Measurements from ENCODE around the gene P2RX1. TPM values are rescaled to one million over a fixed set of nuclear protein-coding genes. Genes with fewer than 3 reads are reported as not detected.
A peak's percentile ranks its signal among the peaks of the same experiment; 100 is the strongest.

P2RX1 gene
- total and polyA plus RNA-seq, 9 donors: 2.1 to 8.6 (median 3.0) TPM

GRCh38 chr17:3940965-3941698 is 24.9 kb upstream of the P2RX1 start:
- Histone ChIP-seq H3K27ac (ENCODE audit: low read length) (no peak overlapping the region), H3K9me3 (replicated peaks; ENCODE audit: control insufficient read depth, low read depth, low read length) (no peaks in the 10 kb centered on the region), H3K4me1 (ENCODE audit: control insufficient read depth, insufficient read depth, low read length) (peaks cover 17% of the 10 kb centered on the region), H3K4me3 (ENCODE audit: low read length) (no peak overlapping the region), H3K36me3 (ENCODE audit: control insufficient read depth, insufficient read depth, low read length) (no peaks in the 10 kb centered on the region), H3K27me3 (ENCODE audit: control insufficient read depth, insufficient read depth, low read length) (no peaks in the 10 kb centered on the region)
- 95% methylated on average over 31 of the region's 48 CpGs for WGBS (ENCODE audit: insufficient coverage)
- no peak for DNase-seq

DNA sequence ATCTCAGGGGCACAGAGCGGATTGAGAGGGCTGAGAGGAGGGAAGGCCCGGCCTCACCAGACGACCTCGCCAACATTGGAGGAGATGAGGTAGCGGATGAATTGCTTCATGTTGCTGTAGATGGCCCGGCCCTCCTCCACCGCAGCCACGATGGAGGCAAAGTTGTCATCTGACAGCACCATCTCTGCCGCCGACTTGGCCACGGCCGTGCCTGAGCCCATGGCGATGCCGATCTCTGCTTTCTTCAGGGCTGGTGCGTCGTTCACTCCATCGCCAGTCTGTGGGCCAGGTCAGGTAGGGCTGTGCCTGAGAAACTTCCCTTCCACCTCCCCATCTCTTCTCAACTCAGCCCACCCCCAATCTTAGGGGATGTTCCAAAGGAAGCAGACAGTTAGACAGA is 21.1 kb upstream of the P2RX1 start:
- Histone ChIP-seq H3K4me1 (ENCODE audit: control insufficient read depth, insufficient read depth, low read length) (peaks cover 6% of the 10 kb centered on the region), H3K27me3 (ENCODE audit: control insufficient read depth, insufficient read depth, low read length) (no peaks in the 10 kb centered on the region), H3K36me3 (ENCODE audit: control insufficient read depth, insufficient read depth, low read length) (no peaks in the 10 kb centered on the region), H3K27ac (ENCODE audit: low read length) (no peak overlapping the region), H3K9me3 (replicated peaks; ENCODE audit: control insufficient read depth, low read depth, low read length) (no peaks in the 10 kb centered on the region), H3K4me3 (ENCODE audit: low read length) (no peak overlapping the region)
- WGBS (ENCODE audit: insufficient coverage): 96% methylated on average over 14 of the region's 17 CpGs
- DNase-seq: no peak

DNA sequence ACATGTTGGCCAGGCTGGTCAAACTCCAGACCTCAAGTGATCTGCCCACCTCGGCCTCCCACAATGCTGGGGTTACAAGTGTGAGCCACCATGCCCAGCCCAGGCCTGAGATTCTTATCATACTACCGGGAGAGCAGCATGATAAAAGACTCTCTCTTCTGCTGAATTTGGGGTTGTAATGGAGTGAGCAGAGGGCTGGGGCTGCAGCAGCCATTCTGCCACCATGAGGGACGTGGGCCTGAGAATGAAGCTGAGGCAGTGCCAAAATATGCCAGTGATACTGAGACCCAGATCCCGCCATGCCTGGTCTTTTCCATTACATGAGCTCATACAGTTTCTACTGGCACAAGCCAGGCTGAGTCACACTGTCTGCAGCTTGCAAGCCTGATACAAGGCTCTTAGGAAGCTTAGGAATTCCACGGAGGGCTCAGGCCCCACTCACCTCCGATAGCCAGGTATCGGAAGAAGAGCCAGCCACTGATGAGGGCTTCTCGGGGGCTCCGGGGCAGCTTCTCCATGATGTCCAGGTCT is 19.6 kb upstream of the P2RX1 start:
- DNase-seq: no peak
- H3K4me1 ChIP-seq (ENCODE audit: control insufficient read depth, insufficient read depth, low read length): peaks cover 6% of the 10 kb centered on the region
- H3K9me3 ChIP-seq (replicated peaks; ENCODE audit: control insufficient read depth, low read depth, low read length): no peaks in the 10 kb centered on the region
- no peak overlapping the region for H3K4me3 ChIP-seq (ENCODE audit: low read length)
- H3K27me3 ChIP-seq (ENCODE audit: control insufficient read depth, insufficient read depth, low read length): no peaks in the 10 kb centered on the region
- H3K36me3 ChIP-seq (ENCODE audit: control insufficient read depth, insufficient read depth, low read length): no peaks in the 10 kb centered on the region
- H3K27ac ChIP-seq (ENCODE audit: low read length): no peak overlapping the region
- 91% methylated on average over 7 of the region's 9 CpGs for WGBS (ENCODE audit: insufficient coverage)

GRCh38 chr17:3935140-3935542 is 18.9 kb upstream of the P2RX1 start:
- WGBS (ENCODE audit: insufficient coverage): no CpG with 5 or more reads among the region's 10 CpGs

GRCh38 chr17:3929764-3930163 is 13.5 kb upstream of the P2RX1 start:
- 100% methylated on average over 1 of the region's 1 CpG for WGBS (ENCODE audit: insufficient coverage)
- H3K4me1 ChIP-seq (ENCODE audit: control insufficient read depth, insufficient read depth, low read length): peaks cover 40% of the 10 kb centered on the region
- H3K4me3 ChIP-seq (ENCODE audit: low read length): no peak overlapping the region
- no peak for DNase-seq
- no peaks in the 10 kb centered on the region for H3K27me3 ChIP-seq (ENCODE audit: control insufficient read depth, insufficient read depth, low read length)
- no peaks in the 10 kb centered on the region for H3K9me3 ChIP-seq (replicated peaks; ENCODE audit: control insufficient read depth, low read depth, low read length)
- H3K27ac ChIP-seq (ENCODE audit: low read length): no peak overlapping the region
- no peaks in the 10 kb centered on the region for H3K36me3 ChIP-seq (ENCODE audit: control insufficient read depth, insufficient read depth, low read length)

More at GRCh38 chr17:3935140-3935542, 18.9 kb upstream of the P2RX1 start:
- Histone ChIP-seq H3K36me3 (ENCODE audit: control insufficient read depth, insufficient read depth, low read length) (no peaks in the 10 kb centered on the region), H3K9me3 (replicated peaks; ENCODE audit: control insufficient read depth, low read depth, low read length) (no peaks in the 10 kb centered on the region), H3K4me3 (ENCODE audit: low read length) (no peak overlapping the region), H3K27ac (ENCODE audit: low read length) (no peak overlapping the region), H3K27me3 (ENCODE audit: control insufficient read depth, insufficient read depth, low read length) (no peaks in the 10 kb centered on the region), H3K4me1 (ENCODE audit: control insufficient read depth, insufficient read depth, low read length) (peaks cover 6% of the 10 kb centered on the region)
- peak; percentile 84 for DNase-seq

GRCh38 chr17:3929181-3929580 is 12.9 kb upstream of the P2RX1 start:
- no peaks in the 10 kb centered on the region for H3K36me3 ChIP-seq (ENCODE audit: control insufficient read depth, insufficient read depth, low read length)
- no peak overlapping the region for H3K4me3 ChIP-seq (ENCODE audit: low read length)
- H3K9me3 ChIP-seq (replicated peaks; ENCODE audit: control insufficient read depth, low read depth, low read length): no peaks in the 10 kb centered on the region
- DNase-seq: no peak
- H3K27ac ChIP-seq (ENCODE audit: low read length): no peak overlapping the region
- H3K27me3 ChIP-seq (ENCODE audit: control insufficient read depth, insufficient read depth, low read length): no peaks in the 10 kb centered on the region
- WGBS (ENCODE audit: insufficient coverage): 94% methylated on average over 12 of the region's 12 CpGs
- H3K4me1 ChIP-seq (ENCODE audit: control insufficient read depth, insufficient read depth, low read length): peaks cover 45% of the 10 kb centered on the region

DNA sequence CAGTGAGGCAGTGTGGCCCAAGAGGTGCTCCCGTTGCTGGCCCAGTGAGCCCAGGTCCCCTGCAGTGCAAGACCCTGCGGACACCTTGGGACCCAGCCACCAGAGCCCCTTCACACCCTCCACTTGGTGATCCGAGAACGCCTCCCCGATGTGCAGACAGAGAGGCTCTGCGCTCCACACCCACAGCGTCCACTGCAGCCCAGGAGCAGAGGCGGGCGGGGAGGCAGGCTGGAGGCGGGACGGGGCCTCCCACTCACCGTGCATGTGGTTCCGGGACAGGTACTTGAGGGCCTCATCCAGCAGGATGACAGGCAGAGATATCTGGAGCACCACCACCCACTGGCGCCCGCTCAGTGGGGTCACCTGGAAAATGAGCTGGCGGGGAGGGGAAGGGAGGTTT is 12.1 kb upstream of the P2RX1 start:
- peaks cover 46% of the 10 kb centered on the region for H3K4me1 ChIP-seq (ENCODE audit: control insufficient read depth, insufficient read depth, low read length)
- H3K4me3 ChIP-seq (ENCODE audit: low read length): no peak overlapping the region
- H3K36me3 ChIP-seq (ENCODE audit: control insufficient read depth, insufficient read depth, low read length): no peaks in the 10 kb centered on the region
- no peak for DNase-seq
- H3K9me3 ChIP-seq (replicated peaks; ENCODE audit: control insufficient read depth, low read depth, low read length): no peaks in the 10 kb centered on the region
- no peaks in the 10 kb centered on the region for H3K27me3 ChIP-seq (ENCODE audit: control insufficient read depth, insufficient read depth, low read length)
- H3K27ac ChIP-seq (ENCODE audit: low read length): peak overlapping the region; percentile 67
- WGBS (ENCODE audit: insufficient coverage): 85% methylated on average over 14 of the region's 16 CpGs

DNA sequence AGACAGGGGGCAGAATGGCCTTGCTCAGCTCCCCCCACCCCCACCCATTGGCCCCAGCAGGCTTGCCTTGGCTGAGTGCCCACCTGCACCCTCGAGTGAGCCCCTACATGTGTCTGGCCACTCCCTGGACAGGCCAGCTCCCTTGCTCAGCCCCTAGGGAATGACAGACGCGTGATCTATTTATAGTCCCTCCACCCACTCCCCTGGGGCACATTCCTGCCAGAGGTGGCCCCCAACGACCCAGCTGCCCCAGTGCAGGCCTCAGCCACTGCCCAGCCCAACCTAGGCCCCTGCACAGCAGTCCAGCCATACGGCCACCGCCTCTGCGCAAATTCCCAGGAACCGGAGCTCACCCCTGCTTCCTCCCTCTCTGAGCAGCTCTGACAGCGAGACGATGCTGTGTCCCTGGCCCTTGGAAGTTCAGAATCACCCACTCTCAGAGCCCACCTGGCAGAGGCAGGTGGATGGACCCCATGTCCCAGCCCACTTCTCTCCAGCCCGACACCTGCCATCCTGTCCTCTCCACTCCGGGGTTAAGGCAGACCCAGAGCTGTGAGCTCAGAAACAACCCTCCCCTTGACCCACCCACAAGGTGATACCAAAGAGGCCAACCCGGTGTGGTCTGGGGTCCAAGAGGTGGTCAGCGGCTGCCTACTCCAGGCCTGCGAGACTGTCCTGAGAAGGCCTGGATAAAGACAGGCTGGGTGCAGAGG is 11.5 kb upstream of the P2RX1 start:
- H3K4me3 ChIP-seq (ENCODE audit: low read length): no peak overlapping the region
- peaks cover 46% of the 10 kb centered on the region for H3K4me1 ChIP-seq (ENCODE audit: control insufficient read depth, insufficient read depth, low read length)
- H3K27ac ChIP-seq (ENCODE audit: low read length): peak overlapping the region; percentile 67
- 58% methylated on average over 14 of the region's 15 CpGs for WGBS (ENCODE audit: insufficient coverage)
- no peaks in the 10 kb centered on the region for H3K27me3 ChIP-seq (ENCODE audit: control insufficient read depth, insufficient read depth, low read length)
- H3K36me3 ChIP-seq (ENCODE audit: control insufficient read depth, insufficient read depth, low read length): no peaks in the 10 kb centered on the region
- peak; percentile 62 for DNase-seq
- no peaks in the 10 kb centered on the region for H3K9me3 ChIP-seq (replicated peaks; ENCODE audit: control insufficient read depth, low read depth, low read length)

DNA sequence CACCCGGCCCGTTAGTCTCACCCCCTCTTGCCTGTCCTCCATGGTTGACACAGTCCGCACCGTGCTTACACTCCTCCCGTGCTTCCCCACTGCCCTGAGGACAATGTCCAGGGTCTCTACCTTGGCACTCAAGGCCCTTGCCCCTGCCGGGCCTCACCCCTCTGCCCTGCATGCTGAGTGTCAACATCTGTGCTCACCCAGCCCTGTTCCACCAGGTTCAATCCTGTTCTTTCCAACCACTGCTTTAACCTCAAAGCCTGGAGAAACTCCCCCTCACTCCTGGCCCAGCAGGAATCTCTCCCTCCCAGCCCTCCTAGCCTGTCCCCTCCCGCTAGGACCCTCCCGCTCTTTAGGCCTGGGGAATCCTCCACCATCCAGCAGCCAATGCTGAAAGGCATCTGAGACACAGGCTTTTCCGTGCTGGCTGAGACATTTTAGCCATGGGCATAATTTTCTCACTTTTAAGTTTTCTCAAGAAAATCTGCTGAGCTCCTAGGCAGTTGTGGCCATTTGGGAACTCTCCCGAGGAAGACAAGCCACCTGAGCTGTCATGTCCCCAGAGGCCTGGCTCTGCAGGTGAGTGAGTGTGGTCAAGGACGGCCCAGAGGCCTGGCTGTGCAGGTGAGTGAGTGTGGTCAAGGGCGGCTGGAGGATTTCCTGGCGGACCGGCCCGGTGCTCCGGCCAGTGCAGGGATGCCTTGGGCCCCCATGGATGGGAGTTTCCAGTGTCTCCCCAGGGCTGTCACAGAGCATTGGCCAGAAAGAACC is 10.8 kb upstream of the P2RX1 start:
- no peak for DNase-seq
- Histone ChIP-seq H3K4me3 (ENCODE audit: low read length) (no peak overlapping the region), H3K9me3 (replicated peaks; ENCODE audit: control insufficient read depth, low read depth, low read length) (no peaks in the 10 kb centered on the region), H3K27ac (ENCODE audit: low read length) (peak overlapping the region; percentile 59), H3K36me3 (ENCODE audit: control insufficient read depth, insufficient read depth, low read length) (no peaks in the 10 kb centered on the region), H3K4me1 (ENCODE audit: control insufficient read depth, insufficient read depth, low read length) (peaks cover 46% of the 10 kb centered on the region), H3K27me3 (ENCODE audit: control insufficient read depth, insufficient read depth, low read length) (no peaks in the 10 kb centered on the region)
- WGBS (ENCODE audit: insufficient coverage): 63% methylated on average over 10 of the region's 16 CpGs

All from muscle of leg (tissue), 11 donors.